Panc1 (cell line): ENCODE measurements around the gene IL19.

ENCODE experiments used
- CTCF ChIP-seq: fragments of 450-650 bp; IDR thresholded peaks from 2 replicates; pipeline ENCODE4 v1.5.1; 2017; ENCODE audit warnings: mild to moderate bottlenecking
- POLR2AphosphoS5 ChIP-seq: IDR thresholded peaks from 2 replicates; pipeline ENCODE4 v1.6.1; 2012; ENCODE audit warnings: mild to moderate bottlenecking, low read depth, low read length, moderate library complexity
- REST ChIP-seq, 2 experiments: IDR thresholded peaks; 2 replicates each; pipeline ENCODE4 v1.6.1; 2011 to 2012; ENCODE audit warnings: low read depth in 2 of 2, control low read depth in 1 of 2, low read length in 1 of 2, mild to moderate bottlenecking in 1 of 2, moderate library complexity in 1 of 2; ENCODE audit not compliant: insufficient read depth in 1 of 2
- SIN3A ChIP-seq: IDR thresholded peaks from 2 replicates; pipeline ENCODE4 v1.6.1; 2012; ENCODE audit warnings: low read depth, mild to moderate bottlenecking, low read length, moderate library complexity, borderline replicate concordance; ENCODE audit not compliant: insufficient read depth
- TCF7L2 ChIP-seq: IDR thresholded peaks from 2 replicates; pipeline ENCODE4 v1.6.1; 2011; ENCODE audit warnings: mild to moderate bottlenecking, low read depth, low read length, inconsistent platforms

GRCh38 chr1:206842854-206843253 lies 72.3 kb downstream of the IL19 start:
- no peak for TF ChIP-seq CTCF
- no peak for TF ChIP-seq POLR2AphosphoS5
- no peak for TF ChIP-seq SIN3A
- no peak for TF ChIP-seq REST (IDR thresholded peaks at IDR 0.05; ENCODE audit: insufficient read depth in 1 of 2, low read depth in 2 of 2, low read length in 1 of 2)
- no peak for TF ChIP-seq TCF7L2
